ENCODE data around the gene HIVEP2.
A peak's percentile ranks its signal among the peaks of the same experiment; 100 is the strongest.

The HIVEP2 gene

DNA sequence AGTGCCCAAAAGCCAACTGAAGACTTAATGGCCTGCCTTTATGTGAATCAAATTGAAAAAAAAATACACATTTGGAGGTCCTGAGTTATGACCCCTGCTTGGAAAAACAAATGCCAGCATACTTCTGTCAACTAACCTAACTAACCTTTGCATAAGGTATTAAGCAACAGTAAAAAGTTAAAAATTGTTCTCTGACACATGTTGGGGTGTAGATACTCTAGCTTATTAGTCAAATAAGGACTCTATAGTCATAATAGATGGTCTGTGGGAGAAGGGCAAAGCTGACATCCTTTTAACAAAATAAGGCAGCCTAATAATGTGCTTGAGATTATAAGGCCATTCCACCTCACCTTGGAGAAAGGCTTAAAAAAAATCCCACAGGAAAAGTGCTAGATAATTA lies 140.5 kb downstream of the HIVEP2 start:
- H3K4ac ChIP-seq (ENCODE audit: low read depth, low read length): no peak overlapping the region
- H3K4me3 ChIP-seq (ENCODE audit: low read depth, low read length): no peak overlapping the region
- H3K14ac ChIP-seq (ENCODE audit: low read length): no peak overlapping the region
- H3K9ac ChIP-seq (ENCODE audit: low read length): no peak overlapping the region
- no peak for DNase-seq
- H3K18ac ChIP-seq (ENCODE audit: low read length): no peak overlapping the region
- H3K79me2 ChIP-seq (ENCODE audit: control insufficient read depth, insufficient read depth, low read length, poor library complexity): no peaks in the 10 kb centered on the region
- no peaks in the 10 kb centered on the region for H3K4me1 ChIP-seq (ENCODE audit: control insufficient read depth in 1 of 2, insufficient read depth in 2 of 2, low read length in 2 of 2)
- no peak overlapping the region for H2BK5ac ChIP-seq (ENCODE audit: low read depth, low read length, poor library complexity)
- H3K79me1 ChIP-seq (ENCODE audit: low read length): no peaks in the 10 kb centered on the region
- H4K8ac ChIP-seq (ENCODE audit: low read depth, low read length): no peak overlapping the region
- H3K9me3 ChIP-seq (ENCODE audit: insufficient read depth, low read depth, low read length): no peaks in the 10 kb centered on the region
- no peak overlapping the region for H4K12ac ChIP-seq (ENCODE audit: low read depth, low read length)
- H3K23ac ChIP-seq (ENCODE audit: low read length): no peak overlapping the region
- no peak overlapping the region for H4K91ac ChIP-seq (ENCODE audit: low read depth, low read length)
- H2AK5ac ChIP-seq (ENCODE audit: low read length): no peak overlapping the region
- no peak overlapping the region for H3K27ac ChIP-seq (ENCODE audit: low read depth, low read length)
- no peak overlapping the region for H2AFZ ChIP-seq (ENCODE audit: insufficient read depth, low read length, poor library complexity)
- H3K36me3 ChIP-seq (ENCODE audit: control insufficient read depth in 1 of 2, insufficient read depth in 2 of 2, low read length in 2 of 2): no peaks in the 10 kb centered on the region
- no peak overlapping the region for H2BK12ac ChIP-seq (ENCODE audit: low read length)
- no peaks in the 10 kb centered on the region for H3K27me3 ChIP-seq (ENCODE audit: insufficient read depth, low read length)
- H2BK120ac ChIP-seq (ENCODE audit: insufficient read depth, low read length, poor library complexity): no peak overlapping the region
- H3K4me2 ChIP-seq (ENCODE audit: low read length): no peak overlapping the region

DNA sequence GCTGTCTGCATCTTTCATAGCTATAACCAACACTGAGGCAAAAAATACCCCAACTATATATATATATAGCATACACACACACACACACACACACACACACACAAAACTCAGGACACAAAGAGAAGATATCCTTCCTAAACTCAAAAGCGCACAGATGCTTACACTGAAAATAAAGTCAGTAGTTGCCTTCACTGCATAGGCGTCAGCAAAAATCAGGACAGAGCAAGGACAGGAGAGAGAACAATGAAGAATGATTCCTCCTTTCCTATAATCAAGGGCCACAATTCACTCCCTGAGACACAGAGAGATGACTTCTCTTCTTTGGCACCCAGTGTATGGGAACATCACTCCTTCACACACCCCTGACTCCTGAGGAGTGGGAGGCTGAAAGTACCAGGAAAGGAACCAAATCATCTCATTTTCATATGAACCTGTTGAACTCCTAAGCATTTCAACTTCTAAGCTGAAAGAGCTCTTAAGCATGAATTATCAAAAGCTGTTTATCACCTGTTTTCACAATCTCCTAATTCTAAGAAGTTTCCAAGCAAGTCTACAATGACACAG lies 141.4 kb downstream of the HIVEP2 start:
- Histone ChIP-seq H3K79me1 (ENCODE audit: low read length) (no peaks in the 10 kb centered on the region), H3K4me3 (ENCODE audit: low read depth, low read length) (no peak overlapping the region), H3K9ac (ENCODE audit: low read length) (no peak overlapping the region), H3K27me3 (ENCODE audit: insufficient read depth, low read length) (no peaks in the 10 kb centered on the region), H3K36me3 (ENCODE audit: control insufficient read depth in 1 of 2, insufficient read depth in 2 of 2, low read length in 2 of 2) (no peaks in the 10 kb centered on the region), H3K27ac (ENCODE audit: low read depth, low read length) (no peak overlapping the region), H2AFZ (ENCODE audit: insufficient read depth, low read length, poor library complexity) (no peak overlapping the region), H3K14ac (ENCODE audit: low read length) (no peak overlapping the region), H2BK5ac (ENCODE audit: low read depth, low read length, poor library complexity) (no peak overlapping the region), H3K23ac (ENCODE audit: low read length) (no peak overlapping the region), H2BK12ac (ENCODE audit: low read length) (no peak overlapping the region), H3K4ac (ENCODE audit: low read depth, low read length) (no peak overlapping the region), H2BK120ac (ENCODE audit: insufficient read depth, low read length, poor library complexity) (no peak overlapping the region), H3K18ac (ENCODE audit: low read length) (no peak overlapping the region), H3K4me2 (ENCODE audit: low read length) (no peak overlapping the region), H3K9me3 (ENCODE audit: insufficient read depth, low read depth, low read length) (no peaks in the 10 kb centered on the region), H2AK5ac (ENCODE audit: low read length) (no peak overlapping the region), H4K91ac (ENCODE audit: low read depth, low read length) (no peak overlapping the region), H3K4me1 (ENCODE audit: control insufficient read depth in 1 of 2, insufficient read depth in 2 of 2, low read length in 2 of 2) (no peaks in the 10 kb centered on the region), H3K79me2 (ENCODE audit: control insufficient read depth, insufficient read depth, low read length, poor library complexity) (no peaks in the 10 kb centered on the region), H4K8ac (ENCODE audit: low read depth, low read length) (no peak overlapping the region), H4K12ac (ENCODE audit: low read depth, low read length) (no peak overlapping the region)
- WGBS (ENCODE audit: extremely low coverage, insufficient coverage, insufficient read length): no CpG with 5 or more reads among the region's 2 CpGs
- DNase-seq: no peak

DNA sequence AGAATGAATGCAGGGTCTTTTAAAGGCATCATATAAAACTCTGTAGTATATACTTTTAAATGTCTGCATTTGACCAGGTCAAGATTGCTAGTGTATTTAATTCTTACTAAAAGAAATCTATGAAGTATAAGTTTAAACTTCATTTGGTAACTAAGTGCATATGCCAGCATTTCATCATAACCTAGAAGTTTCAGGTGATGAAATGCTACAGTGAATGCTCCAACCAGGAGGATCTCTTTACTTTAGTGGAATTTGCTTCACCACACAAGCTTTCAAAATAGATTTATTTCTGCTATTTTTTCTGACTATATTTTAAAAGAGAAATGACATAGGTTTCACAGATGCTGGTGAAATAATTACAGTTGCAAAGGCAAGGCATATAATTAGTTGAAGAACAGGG lies 141.9 kb downstream of the HIVEP2 start:
- H2AK5ac ChIP-seq (ENCODE audit: low read length): no peak overlapping the region
- no peak overlapping the region for H3K23ac ChIP-seq (ENCODE audit: low read length)
- DNase-seq: no peak
- H3K4ac ChIP-seq (ENCODE audit: low read depth, low read length): no peak overlapping the region
- H4K8ac ChIP-seq (ENCODE audit: low read depth, low read length): no peak overlapping the region
- no peaks in the 10 kb centered on the region for H3K79me2 ChIP-seq (ENCODE audit: control insufficient read depth, insufficient read depth, low read length, poor library complexity)
- H2BK120ac ChIP-seq (ENCODE audit: insufficient read depth, low read length, poor library complexity): no peak overlapping the region
- no peak overlapping the region for H3K4me3 ChIP-seq (ENCODE audit: low read depth, low read length)
- H2BK12ac ChIP-seq (ENCODE audit: low read length): no peak overlapping the region
- no peaks in the 10 kb centered on the region for H3K79me1 ChIP-seq (ENCODE audit: low read length)
- H4K12ac ChIP-seq (ENCODE audit: low read depth, low read length): no peak overlapping the region
- no peak overlapping the region for H3K4me2 ChIP-seq (ENCODE audit: low read length)
- no peaks in the 10 kb centered on the region for H3K36me3 ChIP-seq (ENCODE audit: control insufficient read depth in 1 of 2, insufficient read depth in 2 of 2, low read length in 2 of 2)
- no peak overlapping the region for H4K91ac ChIP-seq (ENCODE audit: low read depth, low read length)
- H3K9ac ChIP-seq (ENCODE audit: low read length): no peak overlapping the region
- no peak overlapping the region for H3K14ac ChIP-seq (ENCODE audit: low read length)
- H2AFZ ChIP-seq (ENCODE audit: insufficient read depth, low read length, poor library complexity): no peak overlapping the region
- no peak overlapping the region for H3K27ac ChIP-seq (ENCODE audit: low read depth, low read length)
- no peak overlapping the region for H3K18ac ChIP-seq (ENCODE audit: low read length)
- H3K4me1 ChIP-seq (ENCODE audit: control insufficient read depth in 1 of 2, insufficient read depth in 2 of 2, low read length in 2 of 2): no peaks in the 10 kb centered on the region
- H2BK5ac ChIP-seq (ENCODE audit: low read depth, low read length, poor library complexity): no peak overlapping the region
- no peaks in the 10 kb centered on the region for H3K9me3 ChIP-seq (ENCODE audit: insufficient read depth, low read depth, low read length)
- no peaks in the 10 kb centered on the region for H3K27me3 ChIP-seq (ENCODE audit: insufficient read depth, low read length)

DNA sequence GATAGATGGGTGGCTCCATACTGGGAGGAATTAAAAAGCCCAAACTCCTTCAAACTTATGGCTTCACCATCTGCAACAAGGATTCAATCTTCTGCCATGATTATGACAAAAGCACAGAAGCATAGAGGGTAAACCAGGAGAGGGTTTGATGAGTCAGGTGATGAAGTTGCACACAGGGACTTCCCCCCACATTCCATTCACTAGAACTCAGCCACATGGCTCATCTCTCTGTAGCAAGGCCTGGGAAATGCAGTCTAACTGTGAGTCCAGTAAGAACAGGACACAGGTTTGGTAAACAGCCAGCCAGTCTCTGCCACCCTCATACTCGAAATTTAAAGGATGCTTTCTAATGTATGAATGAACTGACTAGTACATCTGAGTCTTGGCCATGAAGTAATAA lies 142.9 kb downstream of the HIVEP2 start:
- H3K4me1 ChIP-seq (ENCODE audit: control insufficient read depth in 1 of 2, insufficient read depth in 2 of 2, low read length in 2 of 2): no peaks in the 10 kb centered on the region
- no peak overlapping the region for H2AFZ ChIP-seq (ENCODE audit: insufficient read depth, low read length, poor library complexity)
- no peaks in the 10 kb centered on the region for H3K27me3 ChIP-seq (ENCODE audit: insufficient read depth, low read length)
- H3K79me1 ChIP-seq (ENCODE audit: low read length): no peaks in the 10 kb centered on the region
- no peak overlapping the region for H2BK12ac ChIP-seq (ENCODE audit: low read length)
- no peak overlapping the region for H3K27ac ChIP-seq (ENCODE audit: low read depth, low read length)
- no peak overlapping the region for H3K4me2 ChIP-seq (ENCODE audit: low read length)
- H2AK5ac ChIP-seq (ENCODE audit: low read length): no peak overlapping the region
- no peak overlapping the region for H3K18ac ChIP-seq (ENCODE audit: low read length)
- H4K8ac ChIP-seq (ENCODE audit: low read depth, low read length): no peak overlapping the region
- H3K36me3 ChIP-seq (ENCODE audit: control insufficient read depth in 1 of 2, insufficient read depth in 2 of 2, low read length in 2 of 2): no peaks in the 10 kb centered on the region
- H3K23ac ChIP-seq (ENCODE audit: low read length): no peak overlapping the region
- no peaks in the 10 kb centered on the region for H3K9me3 ChIP-seq (ENCODE audit: insufficient read depth, low read depth, low read length)
- no peak overlapping the region for H4K12ac ChIP-seq (ENCODE audit: low read depth, low read length)
- no CpG with 5 or more reads among the region's 1 CpG for WGBS (ENCODE audit: extremely low coverage, insufficient coverage, insufficient read length)
- no peak overlapping the region for H3K4me3 ChIP-seq (ENCODE audit: low read depth, low read length)
- no peak overlapping the region for H3K14ac ChIP-seq (ENCODE audit: low read length)
- H3K79me2 ChIP-seq (ENCODE audit: control insufficient read depth, insufficient read depth, low read length, poor library complexity): no peaks in the 10 kb centered on the region
- H3K9ac ChIP-seq (ENCODE audit: low read length): no peak overlapping the region
- no peak overlapping the region for H2BK120ac ChIP-seq (ENCODE audit: insufficient read depth, low read length, poor library complexity)
- H3K4ac ChIP-seq (ENCODE audit: low read depth, low read length): no peak overlapping the region
- H4K91ac ChIP-seq (ENCODE audit: low read depth, low read length): no peak overlapping the region
- peak; percentile 86 to 87 for DNase-seq
- H2BK5ac ChIP-seq (ENCODE audit: low read depth, low read length, poor library complexity): no peak overlapping the region

DNA sequence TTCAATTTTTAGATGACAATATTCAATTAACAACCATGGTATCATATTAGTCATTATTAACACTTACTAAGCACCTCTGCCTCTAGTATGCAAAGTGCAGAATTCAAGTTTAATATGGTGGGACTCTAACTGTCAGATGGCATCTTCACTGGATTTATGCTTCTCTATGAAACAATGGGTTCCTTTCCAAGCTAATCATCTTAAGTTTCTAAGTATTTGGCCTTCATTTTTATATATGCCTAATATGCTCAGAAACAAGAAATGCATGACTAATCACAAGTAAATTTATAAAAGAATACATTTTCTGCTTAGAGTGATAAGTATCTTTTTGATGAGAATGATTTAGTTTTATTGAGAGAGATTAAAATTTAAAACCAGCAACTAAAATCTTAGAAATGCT lies 144.7 kb downstream of the HIVEP2 start:
- Histone ChIP-seq H2BK5ac (ENCODE audit: low read depth, low read length, poor library complexity) (no peak overlapping the region), H3K4me1 (ENCODE audit: control insufficient read depth in 1 of 2, insufficient read depth in 2 of 2, low read length in 2 of 2) (no peaks in the 10 kb centered on the region), H3K4me3 (ENCODE audit: low read depth, low read length) (no peak overlapping the region), H4K8ac (ENCODE audit: low read depth, low read length) (no peak overlapping the region), H3K4ac (ENCODE audit: low read depth, low read length) (no peak overlapping the region), H3K9ac (ENCODE audit: low read length) (no peak overlapping the region), H2AK5ac (ENCODE audit: low read length) (no peak overlapping the region), H3K18ac (ENCODE audit: low read length) (no peak overlapping the region), H4K91ac (ENCODE audit: low read depth, low read length) (no peak overlapping the region), H2BK120ac (ENCODE audit: insufficient read depth, low read length, poor library complexity) (no peak overlapping the region), H3K79me2 (ENCODE audit: control insufficient read depth, insufficient read depth, low read length, poor library complexity) (no peaks in the 10 kb centered on the region), H2AFZ (ENCODE audit: insufficient read depth, low read length, poor library complexity) (no peak overlapping the region), H3K36me3 (ENCODE audit: control insufficient read depth in 1 of 2, insufficient read depth in 2 of 2, low read length in 2 of 2) (no peaks in the 10 kb centered on the region), H3K27me3 (ENCODE audit: insufficient read depth, low read length) (no peaks in the 10 kb centered on the region), H3K14ac (ENCODE audit: low read length) (no peak overlapping the region), H3K4me2 (ENCODE audit: low read length) (no peak overlapping the region), H2BK12ac (ENCODE audit: low read length) (no peak overlapping the region), H3K79me1 (ENCODE audit: low read length) (no peaks in the 10 kb centered on the region), H3K23ac (ENCODE audit: low read length) (no peak overlapping the region), H4K12ac (ENCODE audit: low read depth, low read length) (no peak overlapping the region), H3K9me3 (ENCODE audit: insufficient read depth, low read depth, low read length) (no peaks in the 10 kb centered on the region), H3K27ac (ENCODE audit: low read depth, low read length) (no peak overlapping the region)
- no peak for DNase-seq

Measured in trophoblast cell (in vitro differentiated cells and primary cell).